ENCODE data around the gene RABGGTA.

GRCh38 chr14:24307156-24307574, 35.8 kb upstream of the RABGGTA start:
- TF ChIP-seq CTCF (conservative IDR thresholded peaks at IDR 0.05; ENCODE audit: low read length) = no peak
- no peak for TF ChIP-seq EZH2phosphoT487 (IDR thresholded peaks at IDR 0.05; ENCODE audit: borderline replicate concordance, low read depth, low read length)

Measured in OCI-LY7 (cell line).